ENCODE results near the gene SIRPB2. TPM values are rescaled to one million over a fixed set of nuclear protein-coding genes. Genes with fewer than 3 reads are reported as not detected.

The SIRPB2 gene
- total RNA-seq, 1 experiment from 2014 or later, result not detected

DNA sequence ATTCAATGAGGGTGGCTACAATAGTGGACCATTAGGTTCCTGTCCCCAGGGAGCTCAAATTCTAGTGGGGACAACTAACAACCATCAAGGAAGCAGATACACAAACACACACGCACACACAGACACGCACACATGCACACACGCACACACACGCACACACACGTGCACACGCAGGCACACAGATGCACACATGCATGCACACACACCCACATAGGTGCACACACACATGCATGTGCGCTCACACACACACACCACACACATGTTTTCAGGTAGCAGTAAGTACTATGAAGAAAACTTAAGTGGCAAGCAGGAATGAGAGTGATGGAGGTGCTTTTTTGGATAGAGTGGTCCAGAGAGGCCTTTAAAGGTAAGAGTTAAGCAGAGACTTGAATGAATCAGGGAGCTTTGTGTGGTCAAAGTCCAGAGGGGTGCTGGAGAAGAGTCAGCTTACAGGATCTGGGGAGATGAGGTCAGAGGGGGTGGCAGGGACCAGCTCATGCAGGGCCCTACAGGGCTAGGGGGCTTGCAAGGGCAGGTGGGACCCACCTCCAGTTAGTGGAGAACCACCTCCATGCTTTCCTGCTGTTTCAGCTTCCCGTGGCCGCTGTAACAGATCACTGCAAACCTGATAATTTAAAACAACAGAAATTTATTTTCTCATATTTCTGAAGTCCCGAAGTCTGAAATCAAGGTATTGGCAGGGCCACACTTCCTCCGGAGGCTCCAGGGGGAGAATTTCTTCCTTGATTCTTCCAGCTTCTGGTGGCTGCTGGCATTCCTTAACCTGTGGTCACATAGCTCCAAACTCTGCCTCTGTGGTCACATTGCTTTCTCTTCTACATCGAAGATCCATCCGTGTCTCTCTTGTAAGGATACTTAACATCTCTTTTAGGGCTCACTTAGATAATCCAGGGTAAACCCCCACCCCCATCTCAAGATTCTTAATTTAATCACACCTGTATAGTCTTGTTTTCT is 17.7 kb downstream of the SIRPB2 start:
- Mint-ChIP-seq H3K4me1 (peaks cover 13 to 15% of the 10 kb centered on the region in 2 experiments), H3K27me3 (ENCODE audit: low read depth) (peaks cover 9% of the 10 kb centered on the region), H3K27ac (no peak overlapping the region; a peak in 1 of 7 replicates), H3K9me3 (no peaks in the 10 kb centered on the region), H3K4me3 (no peak overlapping the region; a peak in 2 of 5 replicates), H3K36me3 (ENCODE audit: insufficient read depth in 1 of 3, low read depth in 3 of 3) (no peaks in the 10 kb centered on the region)
- Histone ChIP-seq H3K56ac (ENCODE audit: insufficient read length, low read depth, low read length) (no peak overlapping the region), H2BK15ac (ENCODE audit: low read depth, low read length) (no peak overlapping the region), H4K8ac (replicated peaks; ENCODE audit: insufficient read length, low read depth, low read length) (no peak overlapping the region), H3K9me3 (ENCODE audit: control insufficient read depth, low read depth, low read length) (no peaks in the 10 kb centered on the region), H3K4me2 (ENCODE audit: insufficient read depth, insufficient read length, low read length) (no peak overlapping the region), H3K27me3 (ENCODE audit: insufficient read depth, low read length) (no peaks in the 10 kb centered on the region), H2AK5ac (ENCODE audit: insufficient read length, low read length) (no peak overlapping the region), H3K18ac (ENCODE audit: insufficient read length, low read depth, low read length) (no peak overlapping the region), H2BK120ac (ENCODE audit: low read depth, low read length, poor library complexity, severe bottlenecking) (no peak overlapping the region), H2AFZ (ENCODE audit: low read length) (no peak overlapping the region), H3K4me1 (ENCODE audit: insufficient read depth, low read length) (no peaks in the 10 kb centered on the region), H2BK20ac (ENCODE audit: low read depth, low read length, poor library complexity, severe bottlenecking) (no peak overlapping the region), H2BK12ac (ENCODE audit: insufficient read length, low read depth, low read length) (no peak overlapping the region), H4K5ac (ENCODE audit: insufficient read length, low read depth, low read length) (no peak overlapping the region), H3K23ac (ENCODE audit: insufficient read length, low read depth, low read length) (no peak overlapping the region), H3K9ac (ENCODE audit: extremely low read depth, insufficient read length, low read length) (no peak overlapping the region), H4K91ac (ENCODE audit: insufficient read length, low read depth, low read length) (no peak overlapping the region), H3K79me2 (ENCODE audit: insufficient read depth, low read length) (no peaks in the 10 kb centered on the region), H2BK5ac (ENCODE audit: insufficient read length, low read length) (no peak overlapping the region), H3K27ac (ENCODE audit: insufficient read length, low read depth, low read length) (no peak overlapping the region), H4K20me1 (ENCODE audit: control insufficient read depth, insufficient read depth, insufficient read length) (no peaks in the 10 kb centered on the region), H3K4ac (ENCODE audit: low read depth, low read length) (no peak overlapping the region), H3K14ac (ENCODE audit: insufficient read depth, low read length) (no peak overlapping the region), H3K79me1 (ENCODE audit: insufficient read depth, low read depth, low read length, poor library complexity, severe bottlenecking) (no peaks in the 10 kb centered on the region), H3T11ph (ENCODE audit: low read length) (no peak overlapping the region), H3K23me2 (ENCODE audit: insufficient read length, low read depth, low read length, poor library complexity, severe bottlenecking) (no peaks in the 10 kb centered on the region)
- TF ChIP-seq, protein P1, sequence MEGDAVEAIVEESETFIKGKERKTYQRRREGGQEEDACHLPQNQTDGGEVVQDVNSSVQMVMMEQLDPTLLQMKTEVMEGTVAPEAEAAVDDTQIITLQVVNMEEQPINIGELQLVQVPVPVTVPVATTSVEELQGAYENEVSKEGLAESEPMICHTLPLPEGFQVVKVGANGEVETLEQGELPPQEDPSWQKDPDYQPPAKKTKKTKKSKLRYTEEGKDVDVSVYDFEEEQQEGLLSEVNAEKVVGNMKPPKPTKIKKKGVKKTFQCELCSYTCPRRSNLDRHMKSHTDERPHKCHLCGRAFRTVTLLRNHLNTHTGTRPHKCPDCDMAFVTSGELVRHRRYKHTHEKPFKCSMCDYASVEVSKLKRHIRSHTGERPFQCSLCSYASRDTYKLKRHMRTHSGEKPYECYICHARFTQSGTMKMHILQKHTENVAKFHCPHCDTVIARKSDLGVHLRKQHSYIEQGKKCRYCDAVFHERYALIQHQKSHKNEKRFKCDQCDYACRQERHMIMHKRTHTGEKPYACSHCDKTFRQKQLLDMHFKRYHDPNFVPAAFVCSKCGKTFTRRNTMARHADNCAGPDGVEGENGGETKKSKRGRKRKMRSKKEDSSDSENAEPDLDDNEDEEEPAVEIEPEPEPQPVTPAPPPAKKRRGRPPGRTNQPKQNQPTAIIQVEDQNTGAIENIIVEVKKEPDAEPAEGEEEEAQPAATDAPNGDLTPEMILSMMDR (conservative IDR thresholded peaks at IDR 0.05), result no peak
- DNase-seq, result no peak
- WGBS (ENCODE audit: extremely low coverage, insufficient read length, low lambda C conversion rate), result no CpG with 5 or more reads among the region's 13 CpGs
